Measurements from ENCODE around the gene ST3GAL5.
"Not testable (repeated sequence)": the region's sequence is repeated elsewhere in the genome, so short reads cannot be mapped to it uniquely, and the experiment has no call there.

The ST3GAL5 gene

GRCh38 chr2:85917887-85918795 is 29.4 kb upstream of the ST3GAL5 start:
- DNase-seq (ENCODE audit: low spot score) = no peak

DNA sequence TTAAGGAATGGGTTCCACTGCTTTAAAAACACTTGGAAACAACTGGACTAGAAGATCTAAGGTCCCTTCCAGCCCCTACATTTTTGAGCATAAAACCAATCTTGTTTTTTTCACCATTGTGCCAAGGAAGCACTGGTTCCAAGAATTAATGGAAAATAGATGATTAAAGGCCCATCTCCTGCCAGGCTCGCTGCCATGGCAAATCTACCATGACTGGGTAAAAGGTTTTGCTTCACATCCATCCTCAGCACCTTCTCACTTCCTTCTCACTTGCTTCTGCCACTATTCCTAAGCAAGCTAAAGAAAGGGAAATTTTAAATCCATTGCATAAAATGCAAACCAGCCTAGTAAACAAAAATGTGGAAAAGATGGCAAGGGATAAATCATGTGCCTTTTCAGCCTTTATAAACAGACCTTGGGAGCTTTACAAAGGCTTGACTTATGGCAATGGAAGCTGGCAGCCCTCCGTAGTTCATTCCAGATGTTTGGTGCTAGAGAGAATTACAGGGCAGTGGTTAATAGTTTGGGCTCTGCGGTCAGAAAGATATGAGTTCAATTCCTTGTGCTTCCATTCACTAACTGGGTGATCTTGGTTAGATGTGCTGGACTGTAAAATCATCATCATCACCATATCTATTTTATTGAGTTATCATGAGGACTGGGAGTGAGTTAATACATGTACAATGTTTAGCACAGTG is 27.0 kb upstream of the ST3GAL5 start:
- DNase-seq (ENCODE audit: low spot score) = no peak

- no peak for DNase-seq (ENCODE audit: low spot score)
Observed at GRCh38 chr2:85914922-85915321, 26.1 kb upstream of the ST3GAL5 start.

- DNase-seq (ENCODE audit: low spot score) = no peak
Observed at GRCh38 chr2:85913884-85914881, 25.4 kb upstream of the ST3GAL5 start.

DNA sequence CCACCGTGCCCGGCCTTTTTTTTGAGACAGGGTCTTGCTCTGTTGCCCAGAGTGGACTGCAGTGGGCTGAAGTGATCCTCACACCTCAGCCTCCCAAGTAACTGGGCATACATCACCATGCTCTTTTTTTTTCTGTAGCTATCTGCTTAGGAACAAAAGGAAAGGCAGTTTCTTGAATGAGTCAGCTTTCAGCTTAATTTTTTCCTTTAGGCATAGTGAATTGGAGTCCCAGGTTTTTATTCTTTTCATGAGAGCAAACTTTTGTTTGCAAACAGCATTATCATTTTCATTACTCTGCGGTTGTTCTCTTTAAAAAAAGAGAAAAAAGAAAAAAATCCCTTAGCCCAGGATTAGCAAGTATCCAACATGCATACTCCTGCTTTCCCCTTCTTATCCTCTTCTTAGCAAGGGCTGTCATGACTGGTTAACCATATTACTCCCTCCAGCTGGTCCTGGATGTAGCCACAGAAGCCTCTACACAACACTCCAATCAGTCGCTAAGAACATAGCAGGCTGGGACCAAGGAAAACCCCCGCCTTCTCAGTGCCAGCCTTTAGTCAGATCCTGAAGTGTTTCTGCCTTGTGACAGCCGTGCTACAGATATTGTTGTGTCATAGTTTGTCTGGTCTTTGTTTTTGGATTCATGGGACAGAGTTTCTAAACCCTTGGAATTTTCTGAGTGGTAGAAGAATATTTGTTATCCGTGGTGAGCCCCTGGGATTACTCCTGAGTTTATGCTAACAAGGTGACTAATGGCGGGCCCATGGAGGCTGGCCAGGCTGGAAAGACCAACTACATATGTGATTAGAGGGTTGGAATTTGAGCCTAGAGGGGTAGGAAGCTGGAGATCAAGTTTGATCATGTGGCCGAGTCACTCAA is 23.3 kb upstream of the ST3GAL5 start:
- no peak for DNase-seq (ENCODE audit: low spot score)

DNA sequence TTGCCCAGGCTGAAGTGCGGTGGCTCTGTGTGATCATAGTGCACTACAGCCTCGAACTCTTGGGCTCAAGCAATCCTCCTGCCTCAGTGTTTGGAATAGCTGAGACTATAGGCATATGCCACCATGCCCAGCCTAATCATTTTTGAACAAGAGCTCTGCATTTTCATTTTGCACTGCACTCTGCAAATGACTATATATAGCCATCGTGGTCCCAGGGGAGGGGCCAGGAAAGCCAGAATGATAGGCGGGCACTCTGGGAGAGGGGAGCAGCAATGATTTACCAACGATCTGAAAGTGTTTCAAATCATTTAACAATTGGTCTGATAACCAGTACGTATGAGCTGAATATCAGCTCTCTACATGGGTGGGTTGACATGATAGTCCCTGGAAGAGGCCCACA is 22.3 kb upstream of the ST3GAL5 start:
- DNase-seq (ENCODE audit: low spot score) = no peak

DNA sequence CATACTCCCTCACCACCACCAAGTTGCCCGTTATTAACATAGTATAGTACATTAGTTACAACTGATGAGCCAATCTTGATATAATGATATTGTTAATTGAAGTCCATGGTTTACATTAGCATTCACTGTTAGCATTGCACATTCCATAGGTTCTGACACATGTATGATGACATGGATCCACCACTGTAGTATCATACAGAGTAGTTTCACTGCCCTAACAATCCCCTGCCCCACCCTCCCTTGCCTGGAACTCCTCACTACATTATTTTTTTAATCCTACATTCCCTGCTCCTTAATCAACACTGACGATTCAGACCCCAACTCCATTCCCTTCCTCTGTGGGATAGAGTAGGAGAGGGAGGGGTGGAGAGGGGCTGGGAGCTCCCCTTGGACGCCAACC is 20.2 kb upstream of the ST3GAL5 start:
- DNase-seq (ENCODE audit: low spot score) = no peak

- no peak for DNase-seq (ENCODE audit: low spot score)
Observed at GRCh38 chr2:85908506-85908905, 19.7 kb upstream of the ST3GAL5 start.

DNA sequence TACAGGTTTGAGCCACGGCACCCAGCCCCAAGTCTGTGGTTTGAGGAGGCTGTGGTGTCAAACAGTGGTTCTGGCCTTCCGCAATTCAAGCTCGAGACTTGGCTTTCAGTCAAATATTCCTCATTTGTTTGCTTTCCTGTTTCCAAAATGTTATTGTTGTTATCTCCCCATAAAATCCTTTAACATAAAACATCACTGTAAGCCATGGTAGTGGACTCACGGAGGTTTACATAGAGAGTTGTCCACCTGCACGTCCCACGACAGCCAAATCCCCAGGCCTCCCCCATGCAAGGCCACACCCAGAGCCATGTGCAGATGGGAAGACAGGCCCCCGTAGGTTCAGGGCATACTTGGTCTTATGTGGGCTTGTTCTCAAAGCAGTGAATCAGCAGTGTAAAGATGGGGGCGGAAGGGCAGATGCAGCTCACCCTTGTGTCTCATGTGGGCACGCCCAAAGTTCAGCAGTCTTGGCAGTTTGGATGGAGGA is 18.9 kb upstream of the ST3GAL5 start:
- no peak for DNase-seq (ENCODE audit: low spot score)

DNA sequence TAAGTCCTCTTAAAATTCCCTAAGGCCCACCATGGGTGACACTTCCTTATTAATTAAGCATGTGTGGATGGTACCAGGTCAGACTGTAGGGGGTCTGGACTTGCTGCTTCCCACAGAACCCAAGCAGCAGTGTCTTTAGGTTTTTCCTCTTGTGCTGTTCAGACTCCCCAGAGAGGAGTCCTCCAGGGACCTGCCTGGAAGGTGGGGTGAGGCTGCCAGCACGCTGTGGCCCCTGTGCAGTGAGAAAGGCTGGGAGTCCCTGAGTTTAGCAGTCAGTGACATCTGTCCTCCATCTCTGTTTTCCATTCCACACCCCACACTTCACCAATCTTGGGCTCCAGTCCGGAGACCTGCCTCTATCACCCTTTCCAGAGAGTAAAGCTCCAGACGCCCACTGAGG is 18.0 kb upstream of the ST3GAL5 start:
- DNase-seq (ENCODE audit: low spot score) = no peak

GRCh38 chr2:85905891-85906290 is 17.1 kb upstream of the ST3GAL5 start:
- no peak for DNase-seq (ENCODE audit: low spot score)

- no peak for DNase-seq (ENCODE audit: low spot score)
Observed at GRCh38 chr2:85905187-85905666, 16.4 kb upstream of the ST3GAL5 start.

GRCh38 chr2:85903849-85904248 is 15.1 kb upstream of the ST3GAL5 start:
- no peak for DNase-seq (ENCODE audit: low spot score)

GRCh38 chr2:85902496-85902895 is 13.7 kb upstream of the ST3GAL5 start:
- DNase-seq (ENCODE audit: low spot score) = no peak

DNA sequence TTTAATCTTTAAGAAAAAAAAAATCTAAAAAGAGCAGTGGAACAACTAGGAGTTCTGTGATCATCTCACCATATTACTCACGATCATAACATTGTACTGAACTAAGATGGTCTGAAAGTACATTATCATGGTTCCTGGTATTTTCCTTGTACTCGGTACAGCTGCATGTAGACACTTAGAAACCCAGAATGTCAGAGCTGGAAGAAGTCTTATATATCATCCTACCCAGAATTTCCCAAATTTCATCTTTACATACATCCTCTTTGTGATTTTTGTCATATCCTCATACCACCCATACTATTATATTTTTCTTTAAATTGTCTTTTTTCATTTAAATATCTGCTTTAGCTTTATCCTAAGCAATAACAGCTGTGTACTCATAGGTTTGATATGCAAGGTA is 12.4 kb upstream of the ST3GAL5 start:
- no peak for DNase-seq (ENCODE audit: low spot score)

GRCh38 chr2:85900366-85900765 is 11.6 kb upstream of the ST3GAL5 start:
- DNase-seq (ENCODE audit: low spot score) = no peak

- DNase-seq (ENCODE audit: low spot score) = no peak
Observed at GRCh38 chr2:85899849-85900248, 11.1 kb upstream of the ST3GAL5 start.

DNA sequence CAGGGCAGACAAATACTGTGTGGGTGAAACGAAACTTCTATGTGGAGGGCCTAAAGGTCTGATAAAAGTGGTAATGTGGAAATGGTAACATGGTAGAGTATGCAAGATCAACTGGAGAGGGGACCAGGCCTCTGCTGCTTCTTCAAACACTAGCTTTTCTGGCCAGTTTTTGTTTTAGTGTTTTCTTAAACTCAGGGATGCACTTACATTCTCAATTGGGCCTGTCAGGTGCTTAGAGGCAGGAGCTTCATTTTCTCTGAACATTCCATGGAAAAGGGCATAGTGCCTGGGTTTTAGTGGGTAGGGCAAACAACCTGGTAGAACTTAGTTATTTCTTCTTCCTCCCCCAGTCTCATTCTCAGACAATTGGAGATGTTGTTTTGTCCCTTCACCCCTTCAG is 10.5 kb upstream of the ST3GAL5 start:
- DNase-seq (ENCODE audit: low spot score) = no peak

- no peak for DNase-seq (ENCODE audit: low spot score)
Observed at GRCh38 chr2:85898881-85899280, 10.1 kb upstream of the ST3GAL5 start.

- not testable (repeated sequence) for DNase-seq (ENCODE audit: low spot score)
Observed at GRCh38 chr2:85894554-85895278, 5.9 kb upstream of the ST3GAL5 start.
